Measurements from ENCODE around the gene SOX6. TPM values are rescaled to one million over a fixed set of nuclear protein-coding genes. Genes with fewer than 3 reads are reported as not detected.

The SOX6 gene
- polyA plus RNA-seq, 1 donor (not counting 4 experiments of a cell fraction or from before 2014, with no cell fraction given) = 6.0 TPM

DNA sequence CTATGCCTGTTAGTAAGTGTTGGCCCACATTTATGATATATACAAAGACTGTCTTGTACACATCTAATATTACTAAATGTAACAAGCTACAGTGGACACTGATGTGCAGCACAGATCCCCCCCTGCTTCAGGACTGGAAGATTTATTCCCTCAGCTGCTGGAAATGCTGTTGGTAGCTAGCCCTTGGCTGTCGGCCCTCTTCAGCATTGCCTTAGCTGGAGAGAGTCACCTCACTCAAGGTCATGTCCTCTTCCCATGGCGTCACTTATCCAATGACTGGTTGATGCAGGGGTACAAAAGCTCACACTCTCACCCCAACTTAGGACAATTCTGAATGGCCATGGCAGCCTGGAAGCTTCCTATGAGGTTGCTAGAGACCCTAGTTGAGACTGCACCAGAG is 312.7 kb downstream of the SOX6 start:
- dilution Hi-C loops (cut with MboI; ENCODE audit: extremely low pct_ligation_motif_present, low sequenced_read_pairs) = no loop called here
- FAIRE-seq = no peak

GRCh38 chr11:16041207-16041606 is 315.1 kb downstream of the SOX6 start:
- Histone ChIP-seq H3K36me3 (ENCODE audit: control insufficient read depth in 2 of 2, extremely low read depth in 1 of 2, insufficient read depth in 2 of 2, low read length in 2 of 2) (no peaks in the 10 kb centered on the region), H3K9me1 (ENCODE audit: control insufficient read depth, extremely low read depth, insufficient read depth, low read length) (no peaks in the 10 kb centered on the region), H3K9ac (ENCODE audit: control insufficient read depth, extremely low read depth, insufficient read depth, low read length) (no peak overlapping the region), H3K79me2 (ENCODE audit: control insufficient read depth, insufficient read depth, low read length) (no peaks in the 10 kb centered on the region), H4K20me1 (ENCODE audit: control insufficient read depth, extremely low read depth, insufficient read depth, low read length) (no peaks in the 10 kb centered on the region), H2AFZ (ENCODE audit: control insufficient read depth, low read length) (no peak overlapping the region), H3K27me3 (ENCODE audit: control insufficient read depth, extremely low read depth, insufficient read depth, low read length) (no peaks in the 10 kb centered on the region), H3K4me3 (ENCODE audit: control insufficient read depth in 2 of 3, extremely low read depth in 1 of 3, insufficient read depth in 2 of 3, low read depth in 1 of 3, low read length in 3 of 3) (no peak overlapping the region), H3K27ac (ENCODE audit: control insufficient read depth, insufficient read depth, low read length) (no peak overlapping the region), H3K4me1 (ENCODE audit: control insufficient read depth, extremely low read depth, insufficient read depth, low read length) (no peaks in the 10 kb centered on the region), H3K9me3 (ENCODE audit: control insufficient read depth, low read depth, low read length) (no peaks in the 10 kb centered on the region), H3K4me2 (ENCODE audit: control insufficient read depth, extremely low read depth, insufficient read depth, low read depth, low read length) (no peak overlapping the region)
- dilution Hi-C loops (cut with MboI; ENCODE audit: extremely low pct_ligation_motif_present, low sequenced_read_pairs) = no loop called here
- no peak for DNase-seq (ENCODE audit: low read depth, low spot score)
- FAIRE-seq = no peak
- TF ChIP-seq CTCF (optimal IDR thresholded peaks at IDR 0.05 in 1 of 3, IDR thresholded peaks at IDR 0.05 in 1 of 3, conservative IDR thresholded peaks at IDR 0.05 in 1 of 3; ENCODE audit: extremely low read depth in 1 of 3, insufficient read depth in 2 of 3, low read length in 3 of 3) (no peak), EZH2 (IDR thresholded peaks at IDR 0.05; ENCODE audit: low read length) (no peak)

More for the DNA sequence above, 312.7 kb downstream of the SOX6 start:
- no peaks in the 10 kb centered on the region for H3K9me3 ChIP-seq (ENCODE audit: control insufficient read depth, low read depth, low read length)
- no peaks in the 10 kb centered on the region for H3K4me1 ChIP-seq (ENCODE audit: control insufficient read depth, extremely low read depth, insufficient read depth, low read length)
- H3K4me3 ChIP-seq (ENCODE audit: control insufficient read depth in 2 of 3, extremely low read depth in 1 of 3, insufficient read depth in 2 of 3, low read depth in 1 of 3, low read length in 3 of 3) = no peak overlapping the region
- peaks cover 0 to 3% of the 10 kb centered on the region in 2 experiments for H3K36me3 ChIP-seq (ENCODE audit: control insufficient read depth in 2 of 2, extremely low read depth in 1 of 2, insufficient read depth in 2 of 2, low read length in 2 of 2)
- no peak overlapping the region for H2AFZ ChIP-seq (ENCODE audit: control insufficient read depth, low read length)
- no peaks in the 10 kb centered on the region for H3K9me1 ChIP-seq (ENCODE audit: control insufficient read depth, extremely low read depth, insufficient read depth, low read length)
- H4K20me1 ChIP-seq (ENCODE audit: control insufficient read depth, extremely low read depth, insufficient read depth, low read length) = no peaks in the 10 kb centered on the region
- DNase-seq (ENCODE audit: low read depth, low spot score) = no peak
- H3K79me2 ChIP-seq (ENCODE audit: control insufficient read depth, insufficient read depth, low read length) = no peaks in the 10 kb centered on the region
- TF ChIP-seq EZH2 (IDR thresholded peaks at IDR 0.05; ENCODE audit: low read length) (no peak), CTCF (optimal IDR thresholded peaks at IDR 0.05 in 1 of 3, IDR thresholded peaks at IDR 0.05 in 1 of 3, conservative IDR thresholded peaks at IDR 0.05 in 1 of 3; ENCODE audit: extremely low read depth in 1 of 3, insufficient read depth in 2 of 3, low read length in 3 of 3) (no peak)
- H3K27me3 ChIP-seq (ENCODE audit: control insufficient read depth, extremely low read depth, insufficient read depth, low read length) = no peaks in the 10 kb centered on the region
- no peak overlapping the region for H3K9ac ChIP-seq (ENCODE audit: control insufficient read depth, extremely low read depth, insufficient read depth, low read length)
- H3K4me2 ChIP-seq (ENCODE audit: control insufficient read depth, extremely low read depth, insufficient read depth, low read depth, low read length) = no peak overlapping the region
- H3K27ac ChIP-seq (ENCODE audit: control insufficient read depth, insufficient read depth, low read length) = no peak overlapping the region

Data from keratinocyte (primary cell).